ENCODE data around the gene TTC19.

GRCh38 chr17:16023881-16024280 is 24.3 kb downstream of the TTC19 start:
- TF ChIP-seq CTCF (IDR thresholded peaks at IDR 0.05): no peak
- no peak for TF ChIP-seq POLR2A (IDR thresholded peaks at IDR 0.05)

Measured in body of pancreas (tissue), 4 donors.